Measurements from ENCODE around the gene TRAF1. TPM values are rescaled to one million over a fixed set of nuclear protein-coding genes. Genes with fewer than 3 reads are reported as not detected.
A peak's percentile ranks its signal among the peaks of the same experiment; 100 is the strongest.

TRAF1 gene
- total RNA-seq, 4 donors from 2014 or later: 2.2 to 7.2 (median 4.3) TPM

DNA sequence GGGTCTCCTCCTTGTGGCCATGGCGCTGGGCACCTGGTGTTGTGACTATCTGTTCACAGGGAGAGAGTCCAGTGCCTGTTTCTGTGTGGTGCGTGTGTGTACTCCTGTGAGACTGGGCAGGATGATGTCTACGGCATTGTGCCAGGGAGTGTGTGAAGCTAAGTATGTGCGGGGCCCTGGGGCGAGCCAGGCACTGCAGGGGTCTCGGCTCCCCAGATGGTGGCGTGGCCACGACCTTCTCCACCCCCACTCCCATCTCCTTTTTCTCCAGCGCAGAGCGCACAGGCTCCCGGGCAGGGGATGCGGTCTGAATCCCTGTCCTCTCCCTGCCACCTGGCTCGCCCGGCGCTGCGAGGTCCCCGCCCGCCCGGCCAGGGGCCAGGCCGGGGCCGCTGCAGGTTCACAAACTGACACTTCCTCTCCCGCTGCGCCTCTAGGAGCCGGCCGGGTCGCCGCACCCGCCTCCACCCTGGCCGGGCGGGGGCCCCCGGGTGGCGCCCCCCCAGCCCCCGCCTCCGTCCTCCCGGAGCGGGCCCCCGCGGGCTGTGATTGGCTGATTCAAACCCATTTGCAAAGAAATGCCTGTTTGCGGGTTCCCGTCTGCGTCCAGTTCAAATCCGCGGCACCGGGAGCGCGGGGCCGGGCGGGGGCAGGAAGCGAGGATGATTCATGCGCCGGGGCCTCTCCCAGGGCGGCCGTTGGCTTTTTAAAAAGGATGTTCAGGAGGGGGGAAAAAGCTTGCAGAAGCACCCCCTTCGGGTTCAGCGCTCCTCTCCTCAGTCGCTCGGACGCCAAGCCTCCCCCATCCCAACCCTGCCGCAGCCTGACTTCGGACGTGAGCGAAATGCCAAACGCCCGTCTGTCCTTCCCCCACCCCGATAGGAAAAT, 50.4 kb downstream of the TRAF1 start:
- in situ Hi-C loops (cut with MboI; ENCODE audit: low pct_ligation_motif_present in 1 of 4, low pct_unique_long_range_greater_than_20kb in 1 of 4, low sequenced_read_pairs in 3 of 4) (no loop called here), intact Hi-C loops (cut with DNase I; ENCODE audit: low total_unique reads) (loop anchor here (2.0 kb wide), 1 partner anchor 59 kb away; no protein-coding TSS in a partner anchor)

DNA sequence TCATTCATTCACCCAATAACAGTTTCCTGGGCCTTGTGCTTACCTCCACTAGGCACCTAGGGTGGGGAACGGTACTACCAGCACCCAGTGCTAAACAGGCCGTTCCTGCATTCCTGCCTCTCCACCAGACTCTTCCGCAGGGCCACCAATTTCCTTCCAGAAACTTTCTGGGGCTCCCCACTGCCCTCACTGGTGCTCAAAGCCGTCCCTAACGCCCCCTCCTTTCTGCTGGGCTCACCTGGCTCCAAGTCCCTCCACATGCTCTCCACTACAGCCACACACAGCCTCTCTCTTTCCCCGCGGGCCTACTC, 51.0 kb downstream of the TRAF1 start:
- Histone ChIP-seq H3K4me1 (peaks cover 3 to 26% (median 18%) of the 10 kb centered on the region in 4 donors), H3K36me3 (no peaks in the 10 kb centered on the region), H3K27ac (peak overlapping the region; percentile 87 to 96 (median 95)), H3K4me3 (peak overlapping the region in 3 of 4 donors; percentile 66 to 78 (median 71)), H3K9me3 (no peaks in the 10 kb centered on the region), H3K27me3 (no peaks in the 10 kb centered on the region)
- no peak for TF ChIP-seq POLR2AphosphoS5 (IDR thresholded peaks at IDR 0.05)
- TF ChIP-seq EP300 (IDR thresholded peaks at IDR 0.05; ENCODE audit: low read depth): no peak
- TF ChIP-seq, protein P1, sequence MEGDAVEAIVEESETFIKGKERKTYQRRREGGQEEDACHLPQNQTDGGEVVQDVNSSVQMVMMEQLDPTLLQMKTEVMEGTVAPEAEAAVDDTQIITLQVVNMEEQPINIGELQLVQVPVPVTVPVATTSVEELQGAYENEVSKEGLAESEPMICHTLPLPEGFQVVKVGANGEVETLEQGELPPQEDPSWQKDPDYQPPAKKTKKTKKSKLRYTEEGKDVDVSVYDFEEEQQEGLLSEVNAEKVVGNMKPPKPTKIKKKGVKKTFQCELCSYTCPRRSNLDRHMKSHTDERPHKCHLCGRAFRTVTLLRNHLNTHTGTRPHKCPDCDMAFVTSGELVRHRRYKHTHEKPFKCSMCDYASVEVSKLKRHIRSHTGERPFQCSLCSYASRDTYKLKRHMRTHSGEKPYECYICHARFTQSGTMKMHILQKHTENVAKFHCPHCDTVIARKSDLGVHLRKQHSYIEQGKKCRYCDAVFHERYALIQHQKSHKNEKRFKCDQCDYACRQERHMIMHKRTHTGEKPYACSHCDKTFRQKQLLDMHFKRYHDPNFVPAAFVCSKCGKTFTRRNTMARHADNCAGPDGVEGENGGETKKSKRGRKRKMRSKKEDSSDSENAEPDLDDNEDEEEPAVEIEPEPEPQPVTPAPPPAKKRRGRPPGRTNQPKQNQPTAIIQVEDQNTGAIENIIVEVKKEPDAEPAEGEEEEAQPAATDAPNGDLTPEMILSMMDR (IDR thresholded peaks at IDR 0.05): no peak
- TF ChIP-seq POLR2A (IDR thresholded peaks at IDR 0.05): no peak
- in situ Hi-C loops (cut with MboI; ENCODE audit: low pct_ligation_motif_present in 1 of 4, low pct_unique_long_range_greater_than_20kb in 1 of 4, low sequenced_read_pairs in 3 of 4): no loop called here
- intact Hi-C loops (cut with DNase I; ENCODE audit: low total_unique reads): no loop called here
- no peak for DNase-seq
- 41% methylated on average over 7 of the region's 7 CpGs; no CpG with 5 or more reads in 1 of the 2 donors for WGBS, 2 donors (ENCODE audit: low coverage in 1 of 2)

More for the DNA sequence above, 50.4 kb downstream of the TRAF1 start:
- no peaks in the 10 kb centered on the region for H3K9me3 ChIP-seq
- peak overlapping the region; percentile 63 to 78 (median 68) for H3K4me3 ChIP-seq
- peak; percentile 37 for TF ChIP-seq POLR2A (IDR thresholded peaks at IDR 0.05)
- TF ChIP-seq, protein P1 (IDR thresholded peaks at IDR 0.05): peak in 1 of 5 experiments; percentile 20
- no peak for TF ChIP-seq EP300 (IDR thresholded peaks at IDR 0.05; ENCODE audit: low read depth)
- peak; percentile 30 to 67 (median 61) for TF ChIP-seq POLR2AphosphoS5 (IDR thresholded peaks at IDR 0.05)
- 1% methylated on average over 53 of the region's 65 CpGs; no CpG with 5 or more reads in 1 of the 2 donors for WGBS, 2 donors (ENCODE audit: low coverage in 1 of 2)
- H3K27me3 ChIP-seq: no peaks in the 10 kb centered on the region
- H3K4me1 ChIP-seq: peaks cover 3 to 26% (median 18%) of the 10 kb centered on the region in 4 donors
- H3K36me3 ChIP-seq: no peaks in the 10 kb centered on the region
- peak; percentile 89 for DNase-seq
- peak overlapping the region; percentile 87 to 96 (median 95) for H3K27ac ChIP-seq

DNA sequence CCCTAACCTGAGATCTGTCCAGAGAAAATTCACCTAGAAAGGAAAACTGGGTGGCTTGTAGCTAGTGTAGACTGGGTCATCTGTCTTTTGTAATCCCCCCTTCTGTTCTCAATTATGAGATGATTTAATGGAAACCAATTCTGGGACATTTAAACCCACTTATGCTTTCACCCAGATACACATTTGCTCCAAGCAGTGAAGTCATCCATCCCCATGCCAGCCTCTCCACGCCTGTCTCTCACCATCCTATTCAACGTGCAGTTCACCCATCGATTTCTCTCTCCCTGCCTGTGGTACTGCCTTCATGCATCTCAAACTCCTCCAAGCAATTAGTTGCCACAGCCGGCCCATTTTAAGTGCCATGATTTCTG, 51.4 kb downstream of the TRAF1 start:
- no peak for DNase-seq
- H3K4me1 ChIP-seq: peaks cover 3 to 26% (median 18%) of the 10 kb centered on the region in 4 donors
- no peaks in the 10 kb centered on the region for H3K36me3 ChIP-seq
- TF ChIP-seq, protein P1 (IDR thresholded peaks at IDR 0.05): no peak
- TF ChIP-seq EP300 (IDR thresholded peaks at IDR 0.05; ENCODE audit: low read depth) (no peak), POLR2A (IDR thresholded peaks at IDR 0.05) (no peak), POLR2AphosphoS5 (IDR thresholded peaks at IDR 0.05) (no peak)
- no peak overlapping the region for H3K4me3 ChIP-seq
- no peaks in the 10 kb centered on the region for H3K27me3 ChIP-seq
- intact Hi-C loops (cut with DNase I; ENCODE audit: low total_unique reads): no loop called here
- H3K9me3 ChIP-seq: no peaks in the 10 kb centered on the region
- in situ Hi-C loops (cut with MboI; ENCODE audit: low pct_ligation_motif_present in 1 of 4, low pct_unique_long_range_greater_than_20kb in 1 of 4, low sequenced_read_pairs in 3 of 4): no loop called here
- H3K27ac ChIP-seq: peak overlapping the region; percentile 87 to 96 (median 95)
- WGBS, 2 donors (ENCODE audit: low coverage in 1 of 2): 71 to 74% methylated on average over 4 of the region's 4 CpGs
